Vagina (tissue), 2 donors: ENCODE measurements around the gene C1QTNF5. TPM values are rescaled to one million over a fixed set of nuclear protein-coding genes. Genes with fewer than 3 reads are reported as not detected.
A peak's percentile ranks its signal among the peaks of the same experiment; 100 is the strongest.

Experiments used
- DNase-seq, 2 donors: peaks; one replicate each; pipeline ENCODE4 v3.0.0-alpha.2; 2017; ENCODE audit errors: extremely low spot score in 2 of 2
- H3K27ac ChIP-seq: fragments of 200-600 bp; sonication (generic); one replicate; pipeline ENCODE4 v1.5.1; 2019
- H3K27me3 ChIP-seq: fragments of 200-600 bp; sonication (generic); one replicate; pipeline ENCODE4 v1.5.1; 2019
- H3K36me3 ChIP-seq, 2 donors: fragments of 200-600 bp; sonication (generic); one replicate each; pipeline ENCODE4 v1.5.1; 2017 to 2019
- H3K4me1 ChIP-seq: fragments of 200-600 bp; sonication (generic); one replicate; pipeline ENCODE4 v1.5.1; 2019
- H3K4me3 ChIP-seq, 2 donors: fragments of 200-600 bp; sonication (generic); 1 replicate in 1 of 2; 2 replicates in 1 of 2; pipeline ENCODE4 v1.5.1; 2016 to 2019
- H3K9me3 ChIP-seq: fragments of 200-600 bp; sonication (generic); one replicate; pipeline ENCODE4 v1.5.1; 2019
- POLR2A ChIP-seq, 2 donors: fragments of 450-650 bp; IDR thresholded peaks; one replicate each; pipeline ENCODE4 v1.6.1; 2017; ENCODE audit warnings: antibody characterized with exemption in 2 of 2, mild to moderate bottlenecking in 2 of 2, moderate library complexity in 2 of 2
- POLR2AphosphoS5 ChIP-seq, 2 donors: sonication (generic); formaldehyde crosslinking; IDR thresholded peaks; one replicate each; pipeline ENCODE4 v1.9.0; 2017; ENCODE audit warnings: antibody characterized with exemption in 2 of 2, mild to moderate bottlenecking in 2 of 2, low read depth in 1 of 2; ENCODE audit not compliant: insufficient read depth in 1 of 2
- intact Hi-C: fragments of 100-400 bp; cut with DNase I; formaldehyde crosslinking; loops from one replicate; pipeline ENCODE4 v1.15.1; 2023
- total RNA-seq: library from RNA; depleted of rRNA; stranded (reverse); fragments of >200 nt; gene quantifications from one replicate; pipeline ENCODE4 v1.2.3, GENCODE V29; 2016
- TF ChIP-seq, protein P1 (sequence below), 3 experiments: fragments of 450-650 bp in 2 of 3; fragments of 200-600 bp in 1 of 3; sonication (generic) in 1 of 3; IDR thresholded peaks; one replicate each; pipeline ENCODE4 v1.5.1; 2017 to 2019; ENCODE audit warnings: antibody characterized with exemption in 3 of 3, mild to moderate bottlenecking in 2 of 3, moderate library complexity in 2 of 3

Gene C1QTNF5
- total RNA-seq, 1 donor from 2014 or later: 32.2 TPM

DNA sequence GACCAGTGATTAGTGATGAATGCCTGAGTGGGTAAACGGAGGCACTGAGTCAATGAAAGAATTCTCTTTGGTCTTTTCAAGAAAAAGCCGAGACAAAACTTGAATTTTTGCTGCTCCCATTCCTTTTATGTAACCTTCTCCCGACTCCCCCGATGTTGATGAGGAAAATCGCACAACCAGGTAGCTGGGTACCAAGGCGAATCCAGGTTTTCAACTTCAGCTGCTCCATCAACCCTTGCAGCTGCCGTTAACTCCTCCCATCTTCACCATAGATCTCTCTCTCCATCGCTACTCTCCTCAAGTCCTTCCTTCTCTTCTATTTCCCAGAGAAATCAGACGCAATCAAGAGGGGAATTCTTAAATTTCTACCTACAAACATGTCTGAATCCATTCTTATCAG, 41.4 kb upstream of the C1QTNF5 start:
- no peak for TF ChIP-seq POLR2A (IDR thresholded peaks at IDR 0.05)
- TF ChIP-seq POLR2AphosphoS5 (IDR thresholded peaks at IDR 0.05; ENCODE audit: insufficient read depth in 1 of 2, low read depth in 1 of 2): no peak
- Histone ChIP-seq H3K27ac (peak overlapping the region; percentile 46), H3K36me3 (no peaks in the 10 kb centered on the region), H3K4me3 (peak overlapping the region; percentile 37 to 53), H3K9me3 (no peaks in the 10 kb centered on the region), H3K27me3 (no peaks in the 10 kb centered on the region), H3K4me1 (peaks cover 16% of the 10 kb centered on the region)
- intact Hi-C loops: no loop called here
- DNase-seq: no peak

DNA sequence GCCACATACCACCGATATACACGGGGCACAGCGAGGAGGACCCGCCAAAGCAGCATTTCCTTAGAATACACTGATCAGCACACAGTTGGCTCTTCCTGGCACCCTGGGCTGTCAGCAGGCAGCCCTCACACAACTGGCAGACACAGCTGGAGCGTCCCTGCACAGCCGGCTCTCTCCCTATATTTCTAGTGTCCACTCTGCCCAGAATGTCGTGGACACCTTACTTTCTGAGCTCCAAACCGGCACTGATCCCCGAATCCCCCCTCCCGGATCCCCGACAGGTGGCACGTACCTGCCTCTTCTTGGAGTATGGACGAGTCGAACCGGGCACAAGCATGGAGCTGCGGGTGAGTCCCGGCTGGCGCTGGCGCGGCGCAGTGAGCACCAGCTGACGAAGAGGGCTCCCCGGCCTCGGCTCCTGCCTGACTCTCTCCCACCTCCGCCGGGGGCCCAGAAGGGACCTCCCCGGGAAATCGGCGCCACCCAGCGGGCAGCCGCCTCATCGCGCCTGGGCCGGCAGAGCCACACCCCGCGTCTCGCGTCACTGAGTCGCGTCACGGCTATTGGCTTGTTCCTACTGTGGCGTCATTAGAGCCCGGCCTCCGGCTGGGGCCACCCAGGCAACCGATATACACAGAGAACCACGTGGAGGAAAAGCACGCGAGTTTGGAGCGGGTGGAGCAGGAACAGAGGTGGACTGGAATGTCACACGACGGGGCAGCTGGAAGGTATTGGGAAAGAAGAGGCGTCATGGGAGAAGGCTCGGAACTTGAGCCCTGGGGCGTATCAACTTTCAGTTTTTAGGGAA, 40.7 kb upstream of the C1QTNF5 start, which contains the start of gene USP2:
USP2 (minus strand) TSS at position 510 of the 808 bp plus-strand sequence. CDS start 8,210 bp downstream, outside the sequence.
- no peaks in the 10 kb centered on the region for H3K9me3 ChIP-seq
- H3K4me1 ChIP-seq: peaks cover 20% of the 10 kb centered on the region
- peak; percentile 98 to 99 for DNase-seq
- intact Hi-C loops: no loop called here
- peak; percentile 90 to 97 for TF ChIP-seq POLR2AphosphoS5 (IDR thresholded peaks at IDR 0.05; ENCODE audit: insufficient read depth in 1 of 2, low read depth in 1 of 2)
- TF ChIP-seq, protein P1, sequence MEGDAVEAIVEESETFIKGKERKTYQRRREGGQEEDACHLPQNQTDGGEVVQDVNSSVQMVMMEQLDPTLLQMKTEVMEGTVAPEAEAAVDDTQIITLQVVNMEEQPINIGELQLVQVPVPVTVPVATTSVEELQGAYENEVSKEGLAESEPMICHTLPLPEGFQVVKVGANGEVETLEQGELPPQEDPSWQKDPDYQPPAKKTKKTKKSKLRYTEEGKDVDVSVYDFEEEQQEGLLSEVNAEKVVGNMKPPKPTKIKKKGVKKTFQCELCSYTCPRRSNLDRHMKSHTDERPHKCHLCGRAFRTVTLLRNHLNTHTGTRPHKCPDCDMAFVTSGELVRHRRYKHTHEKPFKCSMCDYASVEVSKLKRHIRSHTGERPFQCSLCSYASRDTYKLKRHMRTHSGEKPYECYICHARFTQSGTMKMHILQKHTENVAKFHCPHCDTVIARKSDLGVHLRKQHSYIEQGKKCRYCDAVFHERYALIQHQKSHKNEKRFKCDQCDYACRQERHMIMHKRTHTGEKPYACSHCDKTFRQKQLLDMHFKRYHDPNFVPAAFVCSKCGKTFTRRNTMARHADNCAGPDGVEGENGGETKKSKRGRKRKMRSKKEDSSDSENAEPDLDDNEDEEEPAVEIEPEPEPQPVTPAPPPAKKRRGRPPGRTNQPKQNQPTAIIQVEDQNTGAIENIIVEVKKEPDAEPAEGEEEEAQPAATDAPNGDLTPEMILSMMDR (IDR thresholded peaks at IDR 0.05): peak; percentile 74 to 90 (median 85)
- TF ChIP-seq POLR2A (IDR thresholded peaks at IDR 0.05): no peak
- H3K36me3 ChIP-seq: no peaks in the 10 kb centered on the region
- H3K4me3 ChIP-seq: peak within 1 kb of the TSS; percentile 37 to 53
- no peaks in the 10 kb centered on the region for H3K27me3 ChIP-seq
- H3K27ac ChIP-seq: peak within 1 kb of the TSS; percentile 55

DNA sequence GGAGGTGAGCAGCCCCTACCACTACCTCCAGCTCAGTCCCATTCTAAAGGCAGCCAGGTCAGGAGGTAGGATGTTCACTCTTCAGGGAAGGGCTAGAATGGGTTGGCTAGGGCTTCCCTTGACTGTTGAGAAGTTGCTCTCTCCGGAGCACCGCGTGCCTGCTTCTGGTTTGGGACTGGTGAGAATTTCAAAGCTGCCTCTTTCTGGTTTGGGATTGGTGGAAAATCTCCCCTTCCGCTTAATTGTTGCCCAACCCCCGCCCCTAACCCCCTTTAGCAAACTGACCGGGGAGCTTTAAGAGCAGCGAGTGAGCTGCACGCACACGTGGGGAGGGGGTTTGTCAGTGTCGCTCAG, 40.1 kb upstream of the C1QTNF5 start:
- Histone ChIP-seq H3K4me3 (peak overlapping the region; percentile 37 to 53), H3K4me1 (peaks cover 25% of the 10 kb centered on the region), H3K36me3 (no peaks in the 10 kb centered on the region), H3K9me3 (no peaks in the 10 kb centered on the region), H3K27ac (peak overlapping the region; percentile 55), H3K27me3 (no peaks in the 10 kb centered on the region)
- no peak for DNase-seq
- TF ChIP-seq, protein P1 (IDR thresholded peaks at IDR 0.05): no peak
- TF ChIP-seq POLR2AphosphoS5 (IDR thresholded peaks at IDR 0.05; ENCODE audit: insufficient read depth in 1 of 2, low read depth in 1 of 2) (no peak), POLR2A (IDR thresholded peaks at IDR 0.05) (no peak)
- intact Hi-C loops: no loop called here

DNA sequence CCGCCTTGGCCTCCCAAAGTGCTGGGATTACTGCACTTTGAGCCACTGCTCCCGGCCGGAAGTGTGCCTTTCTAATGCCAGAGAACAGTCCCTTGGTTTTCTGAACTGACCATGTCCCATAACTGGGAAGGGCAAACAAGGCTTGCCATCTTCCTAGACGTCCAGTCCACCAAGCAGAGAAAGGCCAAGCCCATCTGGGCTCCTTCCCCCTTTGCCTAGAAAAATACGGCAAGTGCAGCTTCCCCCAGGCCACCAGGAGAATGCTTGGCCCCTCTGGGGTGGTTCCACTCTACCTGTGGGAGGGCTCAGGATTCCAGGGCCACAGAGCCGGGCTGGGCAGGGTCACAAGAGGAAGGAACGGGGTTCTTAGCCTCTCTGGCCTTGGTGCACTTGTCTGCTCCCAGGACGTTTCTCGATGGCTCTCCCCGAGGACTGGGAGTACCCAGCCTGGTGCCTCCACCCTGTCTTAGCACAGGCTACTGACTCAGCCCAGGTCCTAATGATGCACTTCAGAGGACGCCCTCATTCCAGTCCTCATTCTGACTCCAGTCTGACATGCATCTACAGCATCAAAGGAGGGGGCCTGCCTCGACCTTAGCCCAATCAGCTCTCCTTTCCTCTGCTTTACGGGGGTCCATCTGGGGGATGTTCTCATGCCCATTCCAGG, 39.6 kb upstream of the C1QTNF5 start:
- peak; percentile 91 to 95 for DNase-seq
- no peak for TF ChIP-seq POLR2AphosphoS5 (IDR thresholded peaks at IDR 0.05; ENCODE audit: insufficient read depth in 1 of 2, low read depth in 1 of 2)
- TF ChIP-seq POLR2A (IDR thresholded peaks at IDR 0.05): no peak
- TF ChIP-seq, protein P1 (IDR thresholded peaks at IDR 0.05): no peak
- Histone ChIP-seq H3K9me3 (no peaks in the 10 kb centered on the region), H3K4me1 (peaks cover 29% of the 10 kb centered on the region), H3K4me3 (peak overlapping the region in 1 of 2 donors; percentile 37), H3K27ac (peak overlapping the region; percentile 55), H3K36me3 (no peaks in the 10 kb centered on the region), H3K27me3 (no peaks in the 10 kb centered on the region)
- intact Hi-C loops: no loop called here

DNA sequence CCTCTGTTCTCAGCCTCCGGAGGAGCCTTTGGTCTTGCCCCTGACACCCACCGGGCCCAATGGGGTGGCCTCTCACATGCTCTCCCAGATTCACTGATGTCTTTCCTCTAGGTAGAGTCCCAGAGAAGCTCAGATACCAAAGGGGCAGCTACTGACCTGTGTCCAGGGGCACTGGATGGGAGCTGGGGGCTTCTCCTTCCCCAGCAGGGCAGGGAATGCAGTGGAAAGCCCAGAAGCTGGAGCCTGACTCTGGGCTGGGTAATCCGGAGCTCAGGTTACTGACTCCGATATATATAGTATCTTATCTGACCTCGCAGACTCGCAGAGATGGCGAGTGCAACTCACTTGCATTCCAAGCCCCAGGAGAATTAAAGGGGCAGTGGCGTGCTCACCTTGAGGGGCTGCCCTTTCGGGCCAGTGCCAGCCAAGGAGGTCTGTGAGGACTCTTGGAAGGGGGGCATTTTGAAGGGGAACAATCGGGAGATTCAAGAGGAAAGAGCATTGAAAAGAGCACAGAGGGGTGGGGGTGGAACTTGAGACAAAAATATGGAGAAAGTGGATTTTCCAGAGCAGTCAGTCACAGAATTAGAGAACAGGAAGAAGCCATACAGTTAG, 38.3 kb upstream of the C1QTNF5 start:
- H3K27me3 ChIP-seq: no peaks in the 10 kb centered on the region
- H3K9me3 ChIP-seq: no peaks in the 10 kb centered on the region
- peaks cover 42% of the 10 kb centered on the region for H3K4me1 ChIP-seq
- DNase-seq: peak in 1 of 2 donors; percentile 87
- no peak for TF ChIP-seq POLR2A (IDR thresholded peaks at IDR 0.05)
- TF ChIP-seq, protein P1 (IDR thresholded peaks at IDR 0.05): no peak
- TF ChIP-seq POLR2AphosphoS5 (IDR thresholded peaks at IDR 0.05; ENCODE audit: insufficient read depth in 1 of 2, low read depth in 1 of 2): no peak
- no peaks in the 10 kb centered on the region for H3K36me3 ChIP-seq
- no peak overlapping the region for H3K4me3 ChIP-seq
- intact Hi-C loops: no loop called here
- no peak overlapping the region for H3K27ac ChIP-seq
